ENCODE data around the gene NR5A1. TPM values are rescaled to one million over a fixed set of nuclear protein-coding genes. Genes with fewer than 3 reads are reported as not detected.

Gene NR5A1
- total and polyA plus RNA-seq, 2 of the 13 experiments (the other 11 are each of a cell fraction or from before 2014, with no cell fraction given), result 28.9 to 44.7 TPM

- TF ChIP-seq CTCF (CRISPR knock-in tag; IDR thresholded peaks at IDR 0.05) (peak; percentile 27; the same call in 1 of the 2 replicates), GLI4 (CRISPR knock-in tag; IDR thresholded peaks at IDR 0.05; ENCODE audit: borderline replicate concordance) (peak; percentile 83; the same call in 1 of the 2 replicates), MXD4 (CRISPR knock-in tag; IDR thresholded peaks at IDR 0.05) (peak; percentile 76; the same call in 1 of the 2 replicates), ZNF484 (CRISPR knock-in tag; IDR thresholded peaks at IDR 0.05; ENCODE audit: borderline replicate concordance, low read depth) (0 out of 2 replicates have a peak, but pooled peaks have one; percentile 17), YEATS4 (CRISPR knock-in tag; IDR thresholded peaks at IDR 0.05; ENCODE audit: borderline replicate concordance) (peak; percentile 82), KLF6 (CRISPR knock-in tag; IDR thresholded peaks at IDR 0.05) (0 out of 2 replicates have a peak, but pooled peaks have one; percentile 20), FOSL2 (CRISPR knock-in tag; IDR thresholded peaks at IDR 0.05) (peak; percentile 36), GTF3A (CRISPR knock-in tag; conservative IDR thresholded peaks at IDR 0.05) (no peak), HDAC2 (CRISPR knock-in tag; IDR thresholded peaks at IDR 0.05) (peak; percentile 44; the same call in 1 of the 2 replicates), MIER3 (CRISPR knock-in tag; IDR thresholded peaks at IDR 0.05; ENCODE audit: borderline replicate concordance) (0 out of 2 replicates have a peak, but pooled peaks have one; percentile 11), SIN3A (IDR thresholded peaks at IDR 0.05; ENCODE audit: borderline replicate concordance, low read depth, low read length) (0 out of 2 replicates have a peak, but pooled peaks have one; percentile 47), DMTF1 (CRISPR knock-in tag; IDR thresholded peaks at IDR 0.05) (0 out of 2 replicates have a peak, but pooled peaks have one; percentile 38), RBAK (CRISPR knock-in tag; IDR thresholded peaks at IDR 0.05) (no peak), ZNF558 (CRISPR knock-in tag; IDR thresholded peaks at IDR 0.05; ENCODE audit: borderline replicate concordance) (peak; percentile 71; the same call in 1 of the 2 replicates), MYNN (CRISPR knock-in tag; IDR thresholded peaks at IDR 0.05; ENCODE audit: low read depth) (peak; percentile 82; the same call in 1 of the 2 replicates), JARID2 (CRISPR knock-in tag; IDR thresholded peaks at IDR 0.05; ENCODE audit: insufficient replicate concordance) (peak; percentile 64), ZNF337 (CRISPR knock-in tag; IDR thresholded peaks at IDR 0.05; ENCODE audit: borderline replicate concordance, low read depth) (0 out of 2 replicates have a peak, but pooled peaks have one; percentile 37), ATF1 (CRISPR knock-in tag; IDR thresholded peaks at IDR 0.05) (no peak), ZNF160 (CRISPR knock-in tag; IDR thresholded peaks at IDR 0.05) (no peak; the same call in 1 of the 2 replicates), NCOA2 (CRISPR knock-in tag; IDR thresholded peaks at IDR 0.05) (peak; percentile 13; the same call in 1 of the 2 replicates), ZNF138 (CRISPR knock-in tag; IDR thresholded peaks at IDR 0.05; ENCODE audit: low read depth) (peak; percentile 13; the same call in 1 of the 2 replicates), ZNF788 (CRISPR knock-in tag; IDR thresholded peaks at IDR 0.05; ENCODE audit: borderline replicate concordance) (peak; percentile 71; the same call in 1 of the 2 replicates), ZNF749 (CRISPR knock-in tag; IDR thresholded peaks at IDR 0.05; ENCODE audit: borderline replicate concordance) (peak; percentile 57; the same call in 1 of the 2 replicates)
Observed at GRCh38 chr9:124506931-124507879, at the start of gene NR5A1 (continued).
